Activated naive CD4-positive, alpha-beta T cell treated with anti-CD3 and anti-CD28 coated beads, Interleukin-2, amount 50 U/mL, for 72 hours (primary cell): ENCODE measurements around the gene PGAP1. TPM values are rescaled to one million over a fixed set of nuclear protein-coding genes. Genes with fewer than 3 reads are reported as not detected.

Experiments used
- ATAC-seq, 2 donors: fragments of 150-1000 bp; cut with Tn5 transposase; 2 replicates each; pipeline ENCODE4 v1.10.0; 2021; ENCODE audit warnings: mild to moderate bottlenecking in 2 of 2, moderate library complexity in 2 of 2
- DNase-seq, 2 donors: peaks; one replicate each; pipeline ENCODE4 v3.0.0; 2021 to 2022; ENCODE audit warnings: low spot score in 2 of 2
- H3K27ac Mint-ChIP-seq, 2 donors: one replicate each; pipeline ENCODE4 v1.8.0; 2022; ENCODE audit warnings: mild to moderate bottlenecking in 2 of 2, mixed read lengths in 2 of 2
- H3K36me3 Mint-ChIP-seq, 2 donors: one replicate each; pipeline ENCODE4 v1.8.0; 2022; ENCODE audit warnings: mixed read lengths in 2 of 2
- H3K9me3 Mint-ChIP-seq, 2 donors: one replicate each; pipeline ENCODE4 v1.8.0; 2022; ENCODE audit warnings: mixed read lengths in 2 of 2
- total RNA-seq, 2 donors: library from RNA; stranded (reverse); gene quantifications; one replicate each; pipeline ENCODE4 v1.2.3, GENCODE V29; 2022

PGAP1 gene
- total RNA-seq, 2 donors from 2014 or later, result 40.2 to 52.1 TPM

DNA sequence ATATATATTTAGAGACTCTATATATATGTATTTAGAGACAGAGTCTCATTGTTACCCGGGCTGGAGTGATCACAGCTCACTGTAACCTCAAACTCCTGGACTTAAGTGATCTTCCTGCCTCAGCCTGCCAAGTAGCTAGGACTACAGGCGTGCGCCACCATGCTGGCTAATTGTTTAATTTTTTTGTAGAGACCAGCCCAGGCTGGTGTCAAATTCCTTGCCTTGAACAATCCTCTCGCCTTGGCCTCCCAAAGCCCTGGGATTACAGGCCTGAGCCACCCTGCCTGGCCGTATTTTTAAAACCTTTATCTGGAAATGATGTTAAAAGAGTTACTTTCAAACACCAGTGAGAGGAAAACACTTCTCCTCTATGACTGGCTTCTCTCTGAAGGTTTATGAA lies 30.9 kb upstream of the PGAP1 start:
- DNase-seq (no peak), ATAC-seq (no peak)
- peaks cover 0 to 33% of the 10 kb centered on the region in 2 donors for H3K36me3 Mint-ChIP-seq
- H3K9me3 Mint-ChIP-seq, result peaks cover 4 to 16% of the 10 kb centered on the region in 2 donors
- peak overlapping the region in 1 of 2 donors; percentile 81 for H3K27ac Mint-ChIP-seq

DNA sequence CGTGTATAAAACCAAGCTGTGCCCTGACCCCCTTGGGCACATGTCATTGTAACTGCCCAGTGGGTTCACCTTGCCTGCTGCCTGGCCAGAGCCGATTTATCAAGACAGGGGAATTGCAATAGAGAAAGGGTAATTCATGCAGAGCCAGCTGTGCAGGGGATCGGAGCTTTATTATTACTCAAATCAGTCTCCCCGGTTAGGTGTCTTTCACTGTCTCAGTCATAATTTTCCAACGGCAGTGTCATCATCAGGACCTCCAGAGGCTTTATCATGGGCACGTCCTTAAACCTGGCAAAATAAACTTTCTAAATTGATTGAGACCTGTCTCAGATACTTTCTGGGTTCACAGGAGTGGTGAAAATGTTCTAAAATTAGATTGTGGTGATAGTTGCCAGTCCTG lies 29.6 kb upstream of the PGAP1 start:
- peaks cover 0 to 20% of the 10 kb centered on the region in 2 donors for H3K36me3 Mint-ChIP-seq
- DNase-seq, result no peak
- H3K9me3 Mint-ChIP-seq, result peaks cover 4 to 16% of the 10 kb centered on the region in 2 donors
- H3K27ac Mint-ChIP-seq, result no peak overlapping the region
- ATAC-seq, result peak in 1 of 2 donors; percentile 32

DNA sequence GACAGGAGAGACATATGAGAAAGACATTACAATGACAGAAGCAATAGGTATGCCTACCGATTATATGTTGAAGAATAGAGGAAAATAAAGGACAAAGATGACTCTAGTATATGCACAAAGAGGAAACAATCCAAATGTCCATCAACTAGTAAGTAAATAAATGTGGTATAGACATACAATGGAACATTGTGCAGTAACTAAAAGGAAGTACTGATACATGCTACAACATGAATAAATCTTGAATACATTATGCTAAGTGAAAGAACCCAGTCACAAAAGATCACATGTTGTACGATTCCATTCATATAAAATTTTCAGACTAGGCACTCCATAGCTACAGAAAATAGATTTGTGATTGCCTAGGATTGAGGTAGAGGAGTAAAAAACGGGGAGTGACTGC lies 28.5 kb upstream of the PGAP1 start:
- DNase-seq (no peak), ATAC-seq (no peak)
- Mint-ChIP-seq H3K36me3 (peaks cover 0 to 16% of the 10 kb centered on the region in 2 donors), H3K27ac (no peak overlapping the region), H3K9me3 (peaks cover 4 to 15% of the 10 kb centered on the region in 2 donors)

DNA sequence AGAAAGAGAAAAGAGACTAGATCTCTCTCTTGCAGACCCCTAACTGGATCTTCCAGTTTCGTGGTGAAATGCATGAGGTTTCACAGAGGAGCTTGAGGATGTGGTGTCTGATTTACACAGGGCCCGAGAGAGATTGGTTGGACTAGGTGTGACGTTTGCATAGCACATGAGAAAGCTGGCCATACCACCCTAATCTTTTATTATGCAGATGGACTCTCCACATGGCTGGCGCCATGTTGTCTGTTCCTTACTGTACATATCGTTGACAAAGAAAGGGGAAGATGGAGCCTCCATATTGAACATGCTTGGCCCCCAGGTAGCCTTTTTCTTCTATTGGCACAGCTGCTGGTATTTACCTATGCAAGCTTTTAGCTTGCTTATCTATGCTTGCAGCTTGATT lies 27.5 kb upstream of the PGAP1 start:
- Mint-ChIP-seq H3K36me3 (peaks cover 0 to 7% of the 10 kb centered on the region in 2 donors), H3K9me3 (peaks cover 4 to 6% of the 10 kb centered on the region in 2 donors), H3K27ac (no peak overlapping the region)
- DNase-seq (no peak), ATAC-seq (no peak)

DNA sequence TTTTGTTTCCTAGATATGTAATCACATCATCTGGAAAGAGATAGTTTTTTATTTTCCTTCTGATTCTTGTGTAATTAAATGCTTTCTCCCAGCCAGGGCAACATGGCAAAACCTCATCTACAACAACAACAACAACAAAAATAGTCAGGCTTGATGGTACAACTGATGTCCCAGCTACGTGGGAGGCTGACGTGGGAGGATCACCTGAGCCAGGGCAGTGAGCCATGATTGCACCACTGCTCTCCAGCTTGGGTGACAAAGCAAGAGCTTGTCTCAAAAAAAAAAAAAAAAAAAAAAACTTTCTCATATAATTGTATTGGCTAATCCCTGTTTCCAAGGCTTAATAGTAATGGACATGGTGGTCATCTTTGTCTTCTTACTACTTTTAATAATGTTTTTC lies 26.4 kb upstream of the PGAP1 start:
- ATAC-seq, result no peak
- Mint-ChIP-seq H3K27ac (no peak overlapping the region), H3K36me3 (no peaks in the 10 kb centered on the region), H3K9me3 (no peaks in the 10 kb centered on the region)
- DNase-seq, result no peak

DNA sequence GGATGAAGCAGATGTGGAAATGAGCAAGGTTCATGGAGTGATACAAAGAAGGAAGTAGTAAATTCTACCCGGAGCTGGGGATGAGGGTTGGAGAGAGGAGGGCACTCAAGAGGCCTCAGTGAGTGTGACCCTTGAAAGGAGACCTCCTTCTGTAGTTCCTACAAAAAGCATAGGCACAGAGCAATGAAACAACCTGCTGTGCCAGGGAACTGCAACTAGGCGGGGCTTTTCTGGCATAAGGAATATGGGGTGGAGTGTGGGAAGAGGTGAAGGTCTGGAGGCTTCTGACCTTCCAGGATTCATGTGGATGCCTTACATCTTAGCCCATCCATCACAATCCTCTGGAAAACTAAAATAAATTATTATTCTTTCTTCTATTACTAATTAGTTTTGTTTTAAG lies 25.5 kb upstream of the PGAP1 start:
- no peak overlapping the region for H3K27ac Mint-ChIP-seq

DNA sequence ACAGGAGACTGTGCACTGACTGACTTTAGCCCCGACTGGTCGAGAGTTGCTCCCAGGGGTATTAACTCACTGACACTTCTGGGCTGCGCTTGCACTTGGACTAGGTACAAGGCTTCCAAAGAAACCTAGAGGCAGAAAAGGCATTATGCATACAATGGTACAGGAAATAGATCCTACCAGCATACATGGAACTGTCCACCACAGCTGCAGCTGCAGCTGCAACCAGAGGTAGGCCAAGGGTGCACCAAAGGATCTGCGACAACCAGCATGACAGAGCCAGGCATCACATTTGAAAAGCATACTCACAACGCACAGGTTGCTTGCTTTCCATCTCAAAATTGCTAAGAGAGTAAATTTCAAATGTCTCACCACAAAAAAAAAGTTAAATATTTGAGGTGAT lies 22.6 kb upstream of the PGAP1 start:
- no peaks in the 10 kb centered on the region for H3K9me3 Mint-ChIP-seq
- H3K36me3 Mint-ChIP-seq, result no peaks in the 10 kb centered on the region
- no peak for ATAC-seq
- no peak for DNase-seq
- H3K27ac Mint-ChIP-seq, result no peak overlapping the region

More for the DNA sequence above, 25.5 kb upstream of the PGAP1 start:
- ATAC-seq, result no peak
- H3K36me3 Mint-ChIP-seq, result no peaks in the 10 kb centered on the region
- H3K9me3 Mint-ChIP-seq, result no peaks in the 10 kb centered on the region
- DNase-seq, result no peak

DNA sequence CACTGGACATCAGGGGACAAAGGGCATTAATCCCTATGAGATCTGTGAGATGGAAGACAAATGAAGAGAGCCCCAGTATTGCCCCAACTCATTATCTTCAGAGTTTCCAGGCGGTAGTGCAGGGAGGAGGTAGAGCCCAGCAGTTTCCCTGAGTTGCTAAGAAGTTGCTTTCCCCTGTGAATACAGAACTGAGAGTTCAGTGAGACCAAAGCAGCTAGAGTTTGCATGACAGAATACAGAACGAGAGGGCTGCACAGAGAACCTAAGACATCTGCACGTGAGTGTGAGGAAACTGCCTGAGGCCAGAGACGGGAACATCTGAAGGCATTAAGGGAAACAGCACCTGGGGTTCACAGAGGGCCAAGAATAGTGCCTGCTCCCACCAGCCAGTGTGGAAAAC lies 18.1 kb upstream of the PGAP1 start:
- no peak overlapping the region for H3K27ac Mint-ChIP-seq

DNA sequence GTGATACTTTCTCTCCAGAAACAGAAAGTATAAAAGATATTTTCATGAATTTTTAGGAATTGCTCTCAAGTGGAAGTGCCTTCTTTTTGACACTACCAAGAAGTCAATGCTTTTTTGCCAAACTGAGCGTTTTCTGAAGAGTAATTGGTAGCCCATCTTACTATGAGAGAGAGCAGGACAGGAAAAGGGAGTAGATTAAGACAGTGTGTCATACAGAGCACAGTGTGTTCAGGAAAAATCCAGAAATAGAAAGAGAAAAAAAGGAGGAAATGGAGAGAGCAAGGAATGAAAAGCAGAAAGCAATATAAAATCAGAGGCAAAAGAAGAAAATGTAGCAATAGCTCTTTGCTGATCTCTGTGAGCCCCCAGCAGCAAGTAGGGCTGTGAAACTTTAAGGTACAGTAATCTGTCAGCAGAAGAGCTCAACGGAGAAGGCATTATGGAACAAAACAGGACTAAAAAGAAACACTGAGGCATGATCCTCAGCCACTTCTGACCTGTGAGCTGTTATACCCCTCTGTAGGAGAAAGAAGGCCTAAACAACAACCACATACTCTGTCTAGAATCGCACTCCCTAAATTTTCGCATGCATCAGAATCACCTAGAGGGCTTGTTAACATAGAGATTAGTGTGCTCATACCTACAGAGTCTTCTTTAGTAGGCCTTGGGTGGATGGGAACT lies 15.0 kb upstream of the PGAP1 start:
- H3K9me3 Mint-ChIP-seq, result no peaks in the 10 kb centered on the region
- H3K27ac Mint-ChIP-seq, result no peak overlapping the region
- DNase-seq (no peak), ATAC-seq (no peak)
- no peaks in the 10 kb centered on the region for H3K36me3 Mint-ChIP-seq

More for the DNA sequence above, 18.1 kb upstream of the PGAP1 start:
- DNase-seq (no peak), ATAC-seq (peak in 1 of 2 donors; percentile 28)
- Mint-ChIP-seq H3K36me3 (no peaks in the 10 kb centered on the region), H3K9me3 (no peaks in the 10 kb centered on the region)

DNA sequence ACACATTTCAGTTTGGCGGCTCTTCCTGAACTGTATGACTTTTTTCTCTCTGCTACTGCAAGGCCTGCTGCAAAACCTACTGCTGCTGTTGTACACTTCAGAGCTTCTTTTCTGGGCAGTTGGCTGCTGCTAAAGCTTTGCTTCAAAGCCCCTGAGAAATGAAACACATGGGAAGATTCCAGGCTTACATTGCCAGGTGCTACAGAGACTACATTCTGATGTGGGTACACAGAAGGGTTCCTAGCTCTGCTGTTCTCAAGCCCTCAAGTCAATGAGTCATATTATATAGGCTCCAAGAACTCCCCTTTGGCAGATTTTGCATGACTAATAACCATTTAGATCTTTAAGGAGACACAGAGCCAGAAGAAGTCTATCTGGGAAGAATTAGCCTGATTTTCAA lies 12.9 kb upstream of the PGAP1 start:
- peak; percentile 34 to 67 for ATAC-seq
- no peaks in the 10 kb centered on the region for H3K36me3 Mint-ChIP-seq
- H3K27ac Mint-ChIP-seq, result no peak overlapping the region
- no peaks in the 10 kb centered on the region for H3K9me3 Mint-ChIP-seq
- no peak for DNase-seq

DNA sequence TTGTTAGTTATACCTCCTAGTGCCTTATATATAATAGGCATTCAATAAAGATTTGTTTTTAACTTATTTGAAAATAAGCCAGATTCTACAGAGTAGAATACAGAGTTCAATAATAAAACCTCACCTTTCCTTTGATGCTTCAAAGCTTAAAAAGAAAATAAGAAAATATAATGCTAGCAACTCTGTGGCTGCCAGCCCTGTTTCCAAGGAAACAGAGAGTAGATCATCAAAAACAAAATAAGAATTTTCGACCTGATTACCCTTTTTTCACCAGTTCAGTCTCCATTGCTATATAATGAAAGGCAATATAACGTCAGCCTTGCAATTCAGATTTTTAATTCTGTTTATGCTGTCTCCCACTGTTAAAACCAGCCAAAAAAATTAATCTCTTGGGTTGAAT lies 8.9 kb upstream of the PGAP1 start:
- DNase-seq, result no peak
- Mint-ChIP-seq H3K36me3 (no peaks in the 10 kb centered on the region), H3K27ac (no peak overlapping the region), H3K9me3 (no peaks in the 10 kb centered on the region)
- ATAC-seq, result no peak

DNA sequence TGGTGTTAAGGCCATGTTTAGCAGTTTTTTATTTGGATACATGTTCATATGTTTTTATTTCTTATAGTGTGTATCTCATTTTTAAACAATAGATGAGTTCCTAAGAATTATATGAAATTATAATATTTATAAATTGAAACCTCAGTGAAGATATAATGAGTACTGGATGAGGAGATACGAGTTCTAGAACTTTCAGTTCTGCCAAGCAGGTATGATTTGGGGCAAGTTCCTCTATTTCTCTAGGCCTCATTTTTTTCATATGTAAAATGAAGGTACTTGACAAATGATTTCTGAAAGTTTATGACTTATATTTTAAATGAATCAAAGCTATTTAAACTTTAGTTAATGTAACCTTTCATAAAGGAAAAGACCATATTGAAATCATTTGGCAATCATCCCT lies 8.2 kb upstream of the PGAP1 start:
- no peak overlapping the region for H3K27ac Mint-ChIP-seq
- H3K9me3 Mint-ChIP-seq, result no peaks in the 10 kb centered on the region
- no peaks in the 10 kb centered on the region for H3K36me3 Mint-ChIP-seq
- DNase-seq (no peak), ATAC-seq (no peak)

DNA sequence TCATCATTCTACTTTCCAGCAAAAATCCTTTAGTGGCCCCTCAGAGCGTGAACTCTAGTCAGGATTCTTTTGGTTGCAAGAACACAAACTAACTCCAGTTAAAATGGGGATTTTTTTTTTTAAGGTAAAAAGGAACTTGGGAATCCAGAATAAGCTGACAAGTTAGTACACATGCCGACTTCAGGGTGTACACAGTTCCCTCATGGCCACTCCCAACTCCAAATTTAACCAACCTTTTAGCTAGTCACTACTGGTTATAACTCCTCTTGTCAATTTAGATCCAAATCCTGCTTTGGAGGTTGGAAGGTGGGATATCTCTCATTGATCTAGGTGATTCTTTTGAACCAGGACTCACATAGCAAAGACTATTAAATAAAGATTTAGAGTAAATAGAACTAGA lies 5.0 kb upstream of the PGAP1 start:
- Mint-ChIP-seq H3K36me3 (no peaks in the 10 kb centered on the region), H3K9me3 (no peaks in the 10 kb centered on the region), H3K27ac (no peak overlapping the region)
- DNase-seq (no peak), ATAC-seq (no peak)

DNA sequence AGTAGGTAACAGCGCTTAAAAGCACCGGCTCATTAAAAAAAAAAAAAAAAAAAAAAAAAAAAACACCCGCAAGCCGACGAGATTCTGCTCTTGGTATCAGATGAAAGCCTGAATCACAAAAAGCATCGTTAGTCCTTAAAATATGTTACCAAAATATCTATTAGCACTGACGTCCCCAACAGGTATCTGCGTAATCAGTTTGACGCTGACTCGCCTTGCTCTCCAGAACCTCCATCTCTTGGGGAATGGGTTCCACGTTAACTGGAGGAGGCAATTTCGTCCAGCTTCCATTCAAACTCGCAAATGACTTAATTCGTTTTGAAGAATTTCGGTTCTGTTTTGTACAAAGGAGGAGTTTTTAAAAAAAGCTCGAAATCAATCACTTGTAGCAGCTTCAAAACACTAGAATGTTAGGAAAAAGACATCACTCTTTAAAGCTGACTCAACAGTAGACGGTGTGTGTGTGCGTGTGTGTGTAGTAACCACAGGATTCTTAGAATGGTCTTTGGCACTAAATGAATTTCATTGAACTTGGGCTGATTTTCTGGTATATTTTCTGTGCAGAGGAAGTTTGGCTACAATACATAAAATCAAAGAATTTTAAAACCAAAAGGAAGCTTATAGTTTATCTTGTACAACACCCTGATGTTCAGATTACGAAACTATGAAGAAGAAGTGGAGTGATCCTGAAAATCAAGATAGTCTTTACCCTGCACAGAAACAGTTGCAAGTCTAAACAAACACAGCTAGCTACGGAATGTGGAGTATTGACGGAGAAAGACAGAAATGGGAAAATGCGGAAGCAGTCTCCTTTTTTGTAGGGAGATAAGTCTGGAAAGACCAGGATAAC lies 1.1 kb upstream of the PGAP1 start:
- Mint-ChIP-seq H3K36me3 (peaks cover 12 to 20% of the 10 kb centered on the region in 2 donors), H3K27ac (peak overlapping the region; percentile 98 to 99), H3K9me3 (no peaks in the 10 kb centered on the region)
- ATAC-seq, result peak; percentile 68 to 72
- DNase-seq, result peak in 1 of 2 donors; percentile 68

DNA sequence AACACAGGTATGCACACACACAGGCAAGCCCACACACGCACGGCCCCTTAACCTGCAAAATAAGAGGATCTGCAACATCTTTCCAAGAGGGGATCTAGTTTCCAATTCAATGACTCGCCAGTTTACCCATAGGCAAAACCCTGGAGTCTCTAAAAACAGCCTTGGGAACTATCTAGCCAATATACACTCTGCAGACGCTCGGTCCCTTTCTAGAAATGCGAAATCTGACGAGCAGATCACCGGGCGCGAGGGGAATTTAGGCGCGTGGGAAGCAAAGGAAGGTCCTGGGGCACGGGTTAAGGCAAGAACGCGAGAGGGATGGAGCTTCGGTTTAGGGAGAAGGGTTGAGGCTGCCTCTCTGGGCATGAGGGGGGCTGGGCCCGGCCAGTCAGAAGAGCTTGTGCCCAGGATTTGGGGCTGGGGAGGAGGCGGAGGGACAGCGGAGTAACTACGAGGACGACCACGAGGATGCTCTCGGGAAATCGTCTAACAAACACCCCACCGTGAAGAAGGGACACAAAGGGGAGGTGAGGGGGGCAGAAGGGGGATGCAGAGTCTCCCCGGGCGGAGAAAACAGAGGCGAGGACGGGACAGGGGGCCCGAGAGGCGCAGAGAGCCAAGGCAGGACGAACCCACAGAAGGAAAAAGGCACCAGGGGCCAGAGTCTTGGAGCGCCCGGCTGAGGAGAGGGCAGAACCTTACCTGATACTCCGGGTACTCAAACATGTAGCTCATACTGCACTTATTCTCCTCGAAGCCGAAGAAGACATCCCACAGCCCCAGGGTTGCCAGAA lies 542 bp downstream of the PGAP1 start:
- ATAC-seq (peak; percentile 27 to 37), DNase-seq (peak; percentile 38 to 58)
- peaks cover 12 to 20% of the 10 kb centered on the region in 2 donors for H3K36me3 Mint-ChIP-seq
- peak overlapping the region; percentile 98 to 99 for H3K27ac Mint-ChIP-seq
- H3K9me3 Mint-ChIP-seq, result no peaks in the 10 kb centered on the region

DNA sequence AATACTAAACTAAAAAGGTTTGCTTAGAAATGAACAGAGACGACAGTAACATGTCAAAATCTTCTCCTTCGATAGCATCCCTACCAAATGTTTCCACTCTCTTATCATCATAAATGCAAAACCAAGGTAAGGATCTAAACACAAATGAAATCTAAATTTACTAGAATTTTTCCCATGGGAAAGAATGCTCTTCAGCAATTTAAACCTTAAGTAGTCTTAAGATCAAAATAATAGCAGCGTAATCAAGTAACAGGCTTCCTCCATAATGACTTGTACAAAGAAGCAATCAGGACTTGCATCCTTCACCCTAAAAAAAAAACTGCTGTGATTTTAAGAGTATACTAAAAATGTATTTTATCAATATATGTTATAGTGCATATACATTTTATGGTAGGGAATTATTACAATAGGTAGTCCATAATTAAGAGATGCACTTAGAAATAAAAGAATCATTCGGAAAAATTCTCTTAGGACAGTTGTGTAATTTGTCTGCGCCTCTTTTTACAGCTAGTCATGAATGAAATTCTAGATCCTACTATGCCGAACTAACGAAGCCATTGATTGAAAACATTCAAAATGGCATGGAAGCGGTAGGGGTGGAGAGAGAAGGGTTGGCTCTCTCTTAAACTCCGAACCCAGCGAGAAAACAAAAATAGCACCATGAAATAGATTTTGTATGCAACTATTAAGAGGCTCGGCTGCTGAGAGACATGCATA lies 1.3 kb downstream of the PGAP1 start:
- no peaks in the 10 kb centered on the region for H3K9me3 Mint-ChIP-seq
- DNase-seq (no peak), ATAC-seq (no peak)
- peaks cover 12 to 20% of the 10 kb centered on the region in 2 donors for H3K36me3 Mint-ChIP-seq
- peak overlapping the region; percentile 98 to 99 for H3K27ac Mint-ChIP-seq
